Endothelial cell of umbilical vein (primary cell): ENCODE measurements around the gene TFF1. TPM values are rescaled to one million over a fixed set of nuclear protein-coding genes. Genes with fewer than 3 reads are reported as not detected.

Source experiments
- BruUV-seq: library from RNA; stranded (reverse); fragments of 400-500 nt; replicated peaks from 2 replicates; lab custom pipeline; 2021; lab: Mats Ljungman, UMichigan
- CTCF ChIA-PET: fragments of 300-600, 350-600 bp; sonication (Branson Sonifier 250); formaldehyde crosslinking; loops from one replicate; lab custom pipeline; 2021; ENCODE audit warnings: antibody characterized with exemption, inconsistent platforms; lab: Charles Lee
- POLR2A ChIA-PET: fragments of 300-600, 350-600 bp; sonication (Branson Sonifier 250); formaldehyde crosslinking; loops from one replicate; lab custom pipeline; 2021; ENCODE audit warnings: antibody characterized with exemption, inconsistent platforms; lab: Charles Lee
- DNase-seq: peaks from one replicate; pipeline ENCODE4 v3.0.0-alpha.2; 2011; ENCODE audit warnings: low read depth, low spot score
- FAIRE-seq: peaks from 2 replicates; lab custom pipeline; 2011; peaks lifted over from hg19 to GRCh38; lab: Jason Lieb, UNC
- H2AFZ ChIP-seq: 2 replicates; pipeline ENCODE4 v1.6.0; 2012; ENCODE audit warnings: low read depth, low read length, control low read depth, inconsistent platforms
- H3K27ac ChIP-seq: 2 replicates; pipeline ENCODE4 v1.5.1; 2011; ENCODE audit warnings: low read depth, mild to moderate bottlenecking, control low read depth, low read length, moderate library complexity; ENCODE audit not compliant: insufficient read depth
- H3K27me3 ChIP-seq, 2 experiments: 2 replicates each; pipeline versions ENCODE4 v1.6.0 to v1.6.1; 2011; ENCODE audit warnings: low read length in 2 of 2, mixed read lengths in 1 of 2; ENCODE audit not compliant: control insufficient read depth in 2 of 2, insufficient read depth in 2 of 2
- H3K36me3 ChIP-seq, 2 experiments: 2 replicates in 1 of 2; 3 replicates in 1 of 2; pipeline ENCODE4 v1.5.1; 2011; ENCODE audit warnings: low read length in 2 of 2, mild to moderate bottlenecking in 1 of 2, moderate library complexity in 1 of 2; ENCODE audit not compliant: control insufficient read depth in 2 of 2, insufficient read depth in 2 of 2; ENCODE audit errors: extremely low read depth in 1 of 2
- H3K4me1 ChIP-seq: 3 replicates; pipeline ENCODE4 v1.5.1; 2011; ENCODE audit warnings: mild to moderate bottlenecking, low read length; ENCODE audit not compliant: control insufficient read depth, insufficient read depth; ENCODE audit errors: extremely low read depth
- H3K4me2 ChIP-seq: 2 replicates; pipeline ENCODE4 v1.6.1; 2011; ENCODE audit warnings: low read length, control low read depth, mixed read lengths; ENCODE audit not compliant: insufficient read depth
- H3K4me3 ChIP-seq, 3 experiments: fragments of 200-600 bp in 1 of 3; sonication (generic), shearing (Covaris generic) in 1 of 3; replicated peaks in 1 of 3; 2 replicates each; pipeline ENCODE4 v1.5.1; 2011 to 2016; ENCODE audit warnings: control low read depth in 3 of 3, low read length in 3 of 3, mild to moderate bottlenecking in 2 of 3, inconsistent platforms in 1 of 3, low read depth in 1 of 3, moderate library complexity in 1 of 3; ENCODE audit not compliant: insufficient read depth in 1 of 3
- H3K79me2 ChIP-seq: 2 replicates; pipeline ENCODE4 v1.6.0; 2012; ENCODE audit warnings: low read length, inconsistent platforms; ENCODE audit not compliant: control insufficient read depth, insufficient read depth
- H3K9ac ChIP-seq: replicated peaks from 2 replicates; pipeline ENCODE3; 2011; ENCODE audit warnings: low read length, control low read depth; ENCODE audit not compliant: insufficient read depth; ENCODE audit errors: extremely low read depth
- H3K9me1 ChIP-seq: replicated peaks from 3 replicates; pipeline ENCODE4 v1.6.0; 2011; ENCODE audit warnings: mild to moderate bottlenecking, low read length; ENCODE audit not compliant: control insufficient read depth, insufficient read depth; ENCODE audit errors: extremely low read depth
- H3K9me3 ChIP-seq: replicated peaks from 2 replicates; pipeline ENCODE4 v1.5.1; 2012; ENCODE audit warnings: low read length, inconsistent platforms; ENCODE audit not compliant: control insufficient read depth, insufficient read depth
- H4K20me1 ChIP-seq: replicated peaks from 2 replicates; pipeline ENCODE3; 2011; ENCODE audit warnings: mild to moderate bottlenecking, low read length; ENCODE audit not compliant: control insufficient read depth, insufficient read depth; ENCODE audit errors: extremely low read depth
- EZH2 ChIP-seq: IDR thresholded peaks from 2 replicates; pipeline ENCODE4 v1.6.1; 2012; ENCODE audit warnings: borderline replicate concordance, low read depth, mild to moderate bottlenecking, moderate library complexity, low read length, inconsistent platforms; ENCODE audit not compliant: severe bottlenecking
- FOS ChIP-seq: IDR thresholded peaks from 2 replicates; pipeline ENCODE4 v1.6.1; 2011; ENCODE audit warnings: mild to moderate bottlenecking, low read length, moderate library complexity, borderline replicate concordance; ENCODE audit not compliant: insufficient read depth
- GATA2 ChIP-seq: IDR thresholded peaks from 2 replicates; pipeline ENCODE4 v1.7.0; 2011; ENCODE audit warnings: low read depth, mild to moderate bottlenecking, moderate library complexity, mixed read lengths, low read length; ENCODE audit not compliant: insufficient read length, insufficient read depth
- JUN ChIP-seq: IDR thresholded peaks from 2 replicates; pipeline ENCODE4 v1.6.1; 2011; ENCODE audit warnings: borderline replicate concordance, low read depth; ENCODE audit not compliant: insufficient read length, insufficient read depth
- MYC ChIP-seq: IDR thresholded peaks from one replicate; pipeline ENCODE4 v1.6.1; 2011; ENCODE audit warnings: mild to moderate bottlenecking, low read depth, low read length
- POLR2A ChIP-seq: IDR thresholded peaks from 2 replicates; pipeline ENCODE4 v1.6.1; 2012; ENCODE audit warnings: low read depth, mild to moderate bottlenecking, control low read depth, low read length
- POLR2AphosphoS5 ChIP-seq: IDR thresholded peaks from 2 replicates; pipeline ENCODE4 v1.6.1; 2012; ENCODE audit warnings: low read depth, mild to moderate bottlenecking, control low read depth, low read length, moderate library complexity; ENCODE audit not compliant: insufficient read depth
- dilution Hi-C: fragments of 300-500 bp; cut with MboI; formaldehyde crosslinking; loops from one replicate; pipeline ENCODE4 v1.15.0; 2019; ENCODE audit warnings: low sequenced_read_pairs; ENCODE audit not compliant: extremely low pct_ligation_motif_present
- intact Hi-C: fragments of 100-400 bp; cut with micrococcal nuclease; formaldehyde crosslinking; loops from one replicate; pipeline ENCODE4 v1.10.0; 2022
- polyA plus RNA-seq, 4 experiments: library from polyadenylated mRNA; depleted of rRNA in 3 of 4; stranded (reverse) in 3 of 4; unstranded in 1 of 4; fragments of >200 nt; gene quantifications; 2 replicates each; pipeline versions ENCODE4 v1.2.1 to v1.2.3, GENCODE V29; 2011 to 2012; ENCODE audit warnings: missing spikeins in 1 of 4
- total RNA-seq: library from RNA; stranded (reverse); gene quantifications from 2 replicates; pipeline ENCODE4 v1.2.3, GENCODE V29; 2021
- TF ChIP-seq, protein P1 (sequence below), 2 donors: IDR thresholded peaks; 1 replicate in 1 of 2; 2 replicates in 1 of 2; pipeline ENCODE4 v1.5.1; 2011; ENCODE audit warnings: low read length in 2 of 2, mild to moderate bottlenecking in 2 of 2, moderate library complexity in 2 of 2, control low read depth in 1 of 2, inconsistent platforms in 1 of 2, low read depth in 1 of 2; ENCODE audit not compliant: insufficient read depth in 1 of 2; ENCODE audit errors: extremely low read depth in 1 of 2
- TF ChIP-seq, protein P2 (sequence below): IDR thresholded peaks from 2 replicates; pipeline ENCODE4 v1.6.1; 2011; ENCODE audit not compliant: insufficient read depth, insufficient read length

Gene TFF1
- total and polyA plus RNA-seq, 2 donors (not counting 3 experiments of a cell fraction or from before 2014, with no cell fraction given) = not detected

DNA sequence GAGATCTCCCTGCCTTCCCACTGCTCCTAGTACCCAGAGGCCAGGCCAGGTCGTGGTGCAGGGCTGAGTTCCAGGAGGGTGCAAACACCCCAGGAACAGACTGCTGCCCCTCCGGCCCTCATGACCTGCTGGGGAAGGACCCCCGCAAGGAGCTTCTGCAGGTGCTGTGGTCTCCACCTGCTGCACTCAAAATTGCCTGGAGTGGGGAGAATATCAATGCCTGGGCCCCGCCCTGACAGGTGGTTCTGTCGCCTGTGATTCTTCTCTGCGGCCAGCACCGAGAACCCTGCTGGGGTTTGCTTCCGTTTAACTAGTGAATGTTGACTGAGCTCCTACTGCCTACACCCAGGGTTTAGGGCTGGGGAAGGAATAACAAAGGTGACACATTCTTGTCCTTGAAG is 49.0 kb downstream of the TFF1 start:
- POLR2A ChIA-PET = no interaction called here
- DNase-seq (no peak), FAIRE-seq (no peak)
- no TSS peak for BruUV-seq
- CTCF ChIA-PET = no interaction called here
- dilution Hi-C loops = no loop called here
- Histone ChIP-seq H3K9ac (no peak overlapping the region), H3K79me2 (no peaks in the 10 kb centered on the region), H3K9me3 (no peaks in the 10 kb centered on the region), H3K4me1 (no peaks in the 10 kb centered on the region), H3K27me3 (peaks cover 2 to 6% of the 10 kb centered on the region in 2 experiments), H3K36me3 (no peaks in the 10 kb centered on the region), H3K4me2 (no peak overlapping the region), H3K4me3 (no peak overlapping the region), H4K20me1 (no peaks in the 10 kb centered on the region), H3K27ac (no peak overlapping the region), H3K9me1 (no peaks in the 10 kb centered on the region), H2AFZ (no peak overlapping the region)
- intact Hi-C loops = no loop called here
- TF ChIP-seq MYC = no peak
- TF ChIP-seq, protein P1, sequence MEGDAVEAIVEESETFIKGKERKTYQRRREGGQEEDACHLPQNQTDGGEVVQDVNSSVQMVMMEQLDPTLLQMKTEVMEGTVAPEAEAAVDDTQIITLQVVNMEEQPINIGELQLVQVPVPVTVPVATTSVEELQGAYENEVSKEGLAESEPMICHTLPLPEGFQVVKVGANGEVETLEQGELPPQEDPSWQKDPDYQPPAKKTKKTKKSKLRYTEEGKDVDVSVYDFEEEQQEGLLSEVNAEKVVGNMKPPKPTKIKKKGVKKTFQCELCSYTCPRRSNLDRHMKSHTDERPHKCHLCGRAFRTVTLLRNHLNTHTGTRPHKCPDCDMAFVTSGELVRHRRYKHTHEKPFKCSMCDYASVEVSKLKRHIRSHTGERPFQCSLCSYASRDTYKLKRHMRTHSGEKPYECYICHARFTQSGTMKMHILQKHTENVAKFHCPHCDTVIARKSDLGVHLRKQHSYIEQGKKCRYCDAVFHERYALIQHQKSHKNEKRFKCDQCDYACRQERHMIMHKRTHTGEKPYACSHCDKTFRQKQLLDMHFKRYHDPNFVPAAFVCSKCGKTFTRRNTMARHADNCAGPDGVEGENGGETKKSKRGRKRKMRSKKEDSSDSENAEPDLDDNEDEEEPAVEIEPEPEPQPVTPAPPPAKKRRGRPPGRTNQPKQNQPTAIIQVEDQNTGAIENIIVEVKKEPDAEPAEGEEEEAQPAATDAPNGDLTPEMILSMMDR (IDR thresholded peaks at IDR 0.05; ENCODE audit: extremely low read depth in 1 of 2, insufficient read depth in 1 of 2, low read depth in 1 of 2, low read length in 2 of 2) = no peak

DNA sequence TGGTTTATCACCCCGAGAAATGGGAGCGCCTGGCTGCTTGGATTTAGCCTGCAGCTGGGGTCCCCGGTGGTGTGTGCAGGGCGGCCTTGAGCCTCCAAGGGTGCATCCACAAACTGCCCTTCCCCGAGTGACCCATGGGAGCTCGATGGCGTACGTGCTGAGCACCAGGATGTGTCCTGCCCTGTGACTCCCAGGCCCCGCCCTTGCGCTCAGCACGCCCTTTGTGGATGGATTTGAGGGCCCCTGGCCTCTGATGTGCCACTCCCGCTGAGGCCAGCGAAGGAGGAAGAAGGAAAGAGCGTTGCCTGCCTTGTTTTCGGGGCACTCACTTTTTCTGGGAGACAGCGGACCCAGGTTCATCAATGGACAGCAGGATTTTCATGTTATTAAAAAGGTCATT is 49.4 kb downstream of the TFF1 start:
- H3K4me1 ChIP-seq = no peaks in the 10 kb centered on the region
- H3K9me3 ChIP-seq = no peaks in the 10 kb centered on the region
- no peaks in the 10 kb centered on the region for H3K9me1 ChIP-seq
- H3K36me3 ChIP-seq = no peaks in the 10 kb centered on the region
- no peak overlapping the region for H3K4me3 ChIP-seq
- BruUV-seq = no TSS peak
- no peak overlapping the region for H2AFZ ChIP-seq
- peaks cover 2 to 6% of the 10 kb centered on the region in 2 experiments for H3K27me3 ChIP-seq
- no peak overlapping the region for H3K4me2 ChIP-seq
- TF ChIP-seq, protein P2, sequence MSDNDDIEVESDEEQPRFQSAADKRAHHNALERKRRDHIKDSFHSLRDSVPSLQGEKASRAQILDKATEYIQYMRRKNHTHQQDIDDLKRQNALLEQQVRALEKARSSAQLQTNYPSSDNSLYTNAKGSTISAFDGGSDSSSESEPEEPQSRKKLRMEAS = no peak
- TF ChIP-seq POLR2AphosphoS5 (no peak), GATA2 (no peak), FOS (no peak), JUN (no peak), EZH2 (no peak), POLR2A (no peak), MYC (no peak)
- TF ChIP-seq, protein P1 (IDR thresholded peaks at IDR 0.05; ENCODE audit: extremely low read depth in 1 of 2, insufficient read depth in 1 of 2, low read depth in 1 of 2, low read length in 2 of 2) = no peak
- H3K27ac ChIP-seq = no peak overlapping the region
- FAIRE-seq = no peak
- DNase-seq = no peak
- no peak overlapping the region for H3K9ac ChIP-seq
- intact Hi-C loops = no loop called here
- H3K79me2 ChIP-seq = no peaks in the 10 kb centered on the region
- H4K20me1 ChIP-seq = no peaks in the 10 kb centered on the region
- POLR2A ChIA-PET = no interaction called here
- dilution Hi-C loops = no loop called here
- CTCF ChIA-PET = interaction anchor here (1.3 kb wide), 1 partner anchor 16 kb away, joined by 3 read pairs; no protein-coding TSS in a partner anchor
